Keratinocyte (primary cell): Measurements from ENCODE around the gene SLC49A4. TPM values are rescaled to one million over a fixed set of nuclear protein-coding genes. Genes with fewer than 3 reads are reported as not detected.
A peak's percentile ranks its signal among the peaks of the same experiment; 100 is the strongest.

Experiments
- DNase-seq: peaks from one replicate; pipeline ENCODE4 v3.0.0-alpha.2; 2011; ENCODE audit warnings: low read depth, missing footprints, low spot score
- FAIRE-seq: peaks from 2 replicates; lab custom pipeline; 2011; peaks lifted over from hg19 to GRCh38; lab: Jason Lieb, UNC
- H2AFZ ChIP-seq: 2 replicates; pipeline ENCODE4 v1.6.0; 2012; ENCODE audit warnings: low read length, control low read depth, inconsistent platforms; ENCODE audit not compliant: control insufficient read depth
- H3K27ac ChIP-seq: 2 replicates; pipeline ENCODE4 v1.5.1; 2011; ENCODE audit warnings: low read length; ENCODE audit not compliant: control insufficient read depth, insufficient read depth
- H3K27me3 ChIP-seq: 3 replicates; pipeline ENCODE4 v1.6.0; 2011; ENCODE audit warnings: low read length; ENCODE audit not compliant: control insufficient read depth, insufficient read depth; ENCODE audit errors: extremely low read depth
- H3K36me3 ChIP-seq, 2 experiments: 2 replicates in 1 of 2; 3 replicates in 1 of 2; pipeline ENCODE4 v1.5.1; 2011; ENCODE audit warnings: low read length in 2 of 2, mild to moderate bottlenecking in 1 of 2; ENCODE audit not compliant: control insufficient read depth in 2 of 2, insufficient read depth in 2 of 2; ENCODE audit errors: extremely low read depth in 1 of 2
- H3K4me1 ChIP-seq: 3 replicates; pipeline ENCODE4 v1.5.1; 2011; ENCODE audit warnings: low read length; ENCODE audit not compliant: control insufficient read depth, insufficient read depth; ENCODE audit errors: extremely low read depth
- H3K4me2 ChIP-seq: 3 replicates; pipeline ENCODE4 v1.6.0; 2011; ENCODE audit warnings: low read depth, low read length; ENCODE audit not compliant: control insufficient read depth, insufficient read depth; ENCODE audit errors: extremely low read depth
- H3K4me3 ChIP-seq, 3 experiments: fragments of 200-600 bp in 1 of 3; sonication (generic) in 1 of 3; 2 replicates in 2 of 3; 3 replicates in 1 of 3; pipeline ENCODE4 v1.5.1; 2011 to 2016; ENCODE audit warnings: low read length in 3 of 3, mild to moderate bottlenecking in 3 of 3, control low read depth in 2 of 3, inconsistent platforms in 1 of 3, low read depth in 1 of 3, mixed read lengths in 1 of 3, mixed run types in 1 of 3, moderate library complexity in 1 of 3; ENCODE audit not compliant: control insufficient read depth in 2 of 3, insufficient read depth in 2 of 3; ENCODE audit errors: extremely low read depth in 1 of 3
- H3K79me2 ChIP-seq: 2 replicates; pipeline ENCODE4 v1.6.0; 2012; ENCODE audit warnings: low read length; ENCODE audit not compliant: control insufficient read depth, insufficient read depth
- H3K9ac ChIP-seq: 3 replicates; pipeline ENCODE4 v1.6.0; 2011; ENCODE audit warnings: low read length; ENCODE audit not compliant: control insufficient read depth, insufficient read depth; ENCODE audit errors: extremely low read depth
- H3K9me1 ChIP-seq: 3 replicates; pipeline ENCODE4 v1.6.0; 2011; ENCODE audit warnings: low read length; ENCODE audit not compliant: control insufficient read depth, insufficient read depth; ENCODE audit errors: extremely low read depth
- H3K9me3 ChIP-seq: 2 replicates; pipeline ENCODE4 v1.5.1; 2012; ENCODE audit warnings: low read depth, low read length; ENCODE audit not compliant: control insufficient read depth
- H4K20me1 ChIP-seq: 3 replicates; pipeline ENCODE4 v1.6.0; 2011; ENCODE audit warnings: low read length; ENCODE audit not compliant: control insufficient read depth, insufficient read depth; ENCODE audit errors: extremely low read depth
- CTCF ChIP-seq, 3 experiments: IDR thresholded peaks in 1 of 3; conservative IDR thresholded peaks in 1 of 3; optimal IDR thresholded peaks in 1 of 3; 2 replicates in 2 of 3; 3 replicates in 1 of 3; pipeline versions ENCODE3 to v1.5.1; 2011; ENCODE audit warnings: low read length in 3 of 3, mild to moderate bottlenecking in 3 of 3, moderate library complexity in 2 of 3, control low read depth in 1 of 3, inconsistent platforms in 1 of 3; ENCODE audit not compliant: insufficient read depth in 2 of 3; ENCODE audit errors: extremely low read depth in 1 of 3
- EZH2 ChIP-seq: IDR thresholded peaks from one replicate; pipeline ENCODE4 v1.6.1; 2012; ENCODE audit warnings: inconsistent platforms, mild to moderate bottlenecking, low read length, moderate library complexity
- dilution Hi-C: fragments of 300-500 bp; cut with MboI; formaldehyde crosslinking; loops from one replicate; pipeline ENCODE4 v1.7.0; 2020; ENCODE audit warnings: low sequenced_read_pairs; ENCODE audit not compliant: extremely low pct_ligation_motif_present
- polyA plus RNA-seq, 5 experiments: library from polyadenylated mRNA; depleted of rRNA in 3 of 5; stranded (reverse) in 3 of 5; stranded (forward) in 1 of 5; unstranded in 1 of 5; fragments of >200 nt; gene quantifications; 1 replicate in 1 of 5; 2 replicates in 3 of 5; 3 replicates in 1 of 5; pipeline versions ENCODE4 v1.2.1 to v1.2.3, GENCODE V29; 2011 to 2012; ENCODE audit warnings: missing spikeins in 2 of 5, low read depth in 1 of 5, low replicate concordance in 1 of 5

Gene SLC49A4
- polyA plus RNA-seq, 1 donor (not counting 4 experiments of a cell fraction or from before 2014, with no cell fraction given), result 18.2 TPM

GRCh38 chr3:122793568-122794416 is 1.1 kb upstream of the SLC49A4 start, which contains the start of gene HSPBAP1:
Gene HSPBAP1, minus strand, starts transcription at chr3:122793831. Its CDS starts 151 bp downstream, at chr3:122793680.
- H3K9ac ChIP-seq, result peak within 1 kb of the TSS; percentile 87
- peaks cover 17% of the 10 kb centered on the region for H3K79me2 ChIP-seq
- no peaks in the 10 kb centered on the region for H4K20me1 ChIP-seq
- H3K9me3 ChIP-seq, result no peaks in the 10 kb centered on the region
- dilution Hi-C loops, result no loop called here
- no peaks in the 10 kb centered on the region for H3K9me1 ChIP-seq
- H3K4me1 ChIP-seq, result peaks cover 44% of the 10 kb centered on the region
- no peaks in the 10 kb centered on the region for H3K27me3 ChIP-seq
- H3K4me2 ChIP-seq, result peak within 1 kb of the TSS; percentile 89
- DNase-seq (peak; percentile 83), FAIRE-seq (peak; percentile 87)
- peak within 1 kb of the TSS; percentile 72 for H2AFZ ChIP-seq
- TF ChIP-seq EZH2 (no peak), CTCF (optimal IDR thresholded peaks at IDR 0.05 in 1 of 3, IDR thresholded peaks at IDR 0.05 in 1 of 3, conservative IDR thresholded peaks at IDR 0.05 in 1 of 3; ENCODE audit: extremely low read depth in 1 of 3, insufficient read depth in 2 of 3, low read length in 3 of 3) (no peak)
- peaks cover 0 to 2% of the 10 kb centered on the region in 2 experiments for H3K36me3 ChIP-seq
- peak within 1 kb of the TSS; percentile 66 to 85 (median 84) for H3K4me3 ChIP-seq
- H3K27ac ChIP-seq, result peak within 1 kb of the TSS; percentile 99

GRCh38 chr3:122794483-122794778 is 438 bp upstream of the SLC49A4 start:
- Histone ChIP-seq H3K4me3 (peak overlapping the region; percentile 66 to 85 (median 76)), H3K27ac (peak overlapping the region; percentile 99), H3K9me3 (no peaks in the 10 kb centered on the region), H4K20me1 (no peaks in the 10 kb centered on the region), H3K36me3 (peaks cover 0 to 2% of the 10 kb centered on the region in 2 experiments), H3K9me1 (no peaks in the 10 kb centered on the region), H3K79me2 (peaks cover 17% of the 10 kb centered on the region), H3K4me2 (peak overlapping the region; percentile 89), H3K27me3 (no peaks in the 10 kb centered on the region), H3K9ac (peak overlapping the region; percentile 87), H3K4me1 (peaks cover 43% of the 10 kb centered on the region), H2AFZ (peak overlapping the region; percentile 72)
- dilution Hi-C loops, result no loop called here
- DNase-seq (no peak), FAIRE-seq (no peak)
- TF ChIP-seq CTCF (optimal IDR thresholded peaks at IDR 0.05 in 1 of 3, IDR thresholded peaks at IDR 0.05 in 1 of 3, conservative IDR thresholded peaks at IDR 0.05 in 1 of 3; ENCODE audit: extremely low read depth in 1 of 3, insufficient read depth in 2 of 3, low read length in 3 of 3), result no peak
- TF ChIP-seq EZH2, result no peak
